ENCODE results near the gene F13A1.
A peak's percentile ranks its signal among the peaks of the same experiment; 100 is the strongest.
"Not testable (repeated sequence)": the region's sequence is repeated elsewhere in the genome, so short reads cannot be mapped to it uniquely, and the experiment has no call there.

F13A1 gene

GRCh38 chr6:6317825-6318733 lies 2.4 kb downstream of the F13A1 start:
- DNase-seq (ENCODE audit: low spot score) = no peak

GRCh38 chr6:6317386-6317785 lies 3.1 kb downstream of the F13A1 start:
- no peak for DNase-seq (ENCODE audit: low spot score)

GRCh38 chr6:6315660-6316059 lies 4.8 kb downstream of the F13A1 start:
- peak; percentile 15 for DNase-seq (ENCODE audit: low spot score)

GRCh38 chr6:6314596-6314995 lies 5.9 kb downstream of the F13A1 start:
- no peak for DNase-seq (ENCODE audit: low spot score)

- no peak for DNase-seq (ENCODE audit: low spot score)
These were observed 7.5 kb downstream of the F13A1 start for GRCh38 chr6:6312901-6313441.

GRCh38 chr6:6305575-6305974 lies 14.9 kb downstream of the F13A1 start:
- DNase-seq (ENCODE audit: low spot score) = no peak

- not testable (repeated sequence) for DNase-seq (ENCODE audit: low spot score)
These were observed 20.1 kb downstream of the F13A1 start for GRCh38 chr6:6300383-6300782.

GRCh38 chr6:6293317-6293716 lies 27.1 kb downstream of the F13A1 start:
- DNase-seq (ENCODE audit: low spot score) = no peak

GRCh38 chr6:6287415-6287814 lies 33.0 kb downstream of the F13A1 start:
- DNase-seq (ENCODE audit: low spot score) = no peak

- DNase-seq (ENCODE audit: low spot score) = no peak
These were observed 34.8 kb downstream of the F13A1 start for GRCh38 chr6:6285679-6286078.

- DNase-seq (ENCODE audit: low spot score) = no peak
These were observed 36.1 kb downstream of the F13A1 start for GRCh38 chr6:6284221-6284966.

GRCh38 chr6:6283746-6284145 lies 36.7 kb downstream of the F13A1 start:
- no peak for DNase-seq (ENCODE audit: low spot score)

GRCh38 chr6:6282716-6283115 lies 37.7 kb downstream of the F13A1 start:
- no peak for DNase-seq (ENCODE audit: low spot score)

GRCh38 chr6:6277413-6277812 lies 43.0 kb downstream of the F13A1 start:
- no peak for DNase-seq (ENCODE audit: low spot score)

GRCh38 chr6:6270948-6271535 lies 49.4 kb downstream of the F13A1 start:
- no peak for DNase-seq (ENCODE audit: low spot score)

- DNase-seq (ENCODE audit: low spot score) = no peak
These were observed 60.2 kb downstream of the F13A1 start for GRCh38 chr6:6260196-6260722.

GRCh38 chr6:6256886-6257285 lies 63.6 kb downstream of the F13A1 start:
- DNase-seq (ENCODE audit: low spot score) = no peak

- no peak for DNase-seq (ENCODE audit: low spot score)
These were observed 64.2 kb downstream of the F13A1 start for GRCh38 chr6:6256259-6256658.

- no peak for DNase-seq (ENCODE audit: low spot score)
These were observed 68.7 kb downstream of the F13A1 start for GRCh38 chr6:6251555-6252280.

- DNase-seq (ENCODE audit: low spot score) = no peak
These were observed 71.8 kb downstream of the F13A1 start for GRCh38 chr6:6248651-6249050.

- no peak for DNase-seq (ENCODE audit: low spot score)
These were observed 73.9 kb downstream of the F13A1 start for GRCh38 chr6:6246544-6246943.

- no peak for DNase-seq (ENCODE audit: low spot score)
These were observed 75.8 kb downstream of the F13A1 start for GRCh38 chr6:6244624-6245023.
